Measurements from ENCODE around the gene NPY4R.
"Not testable (repeated sequence)": the region's sequence is repeated elsewhere in the genome, so short reads cannot be mapped to it uniquely, and the experiment has no call there.

The NPY4R gene

DNA sequence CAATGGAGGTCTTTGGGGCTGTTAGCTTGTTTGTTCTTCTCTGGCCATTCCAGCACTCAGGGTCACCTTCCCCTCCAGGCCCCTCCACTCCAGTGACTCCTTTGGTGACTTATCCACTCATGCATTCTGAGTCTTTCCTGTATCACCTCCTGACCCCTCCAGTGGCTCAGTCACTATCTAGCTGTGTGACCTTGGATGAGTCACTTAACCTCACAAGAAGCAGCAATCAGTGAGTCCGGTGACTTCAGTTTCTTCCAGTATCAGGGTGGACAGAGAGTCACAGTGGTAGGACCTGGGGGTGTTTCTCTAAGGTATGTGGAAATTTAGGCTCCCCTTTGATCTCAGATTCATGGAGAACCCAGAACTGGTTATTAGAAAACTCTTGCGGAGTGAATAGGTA lies 9.8 kb downstream of the NPY4R start:
- DNase-seq (ENCODE audit: low read depth in 2 of 2): not testable (repeated sequence)

DNA sequence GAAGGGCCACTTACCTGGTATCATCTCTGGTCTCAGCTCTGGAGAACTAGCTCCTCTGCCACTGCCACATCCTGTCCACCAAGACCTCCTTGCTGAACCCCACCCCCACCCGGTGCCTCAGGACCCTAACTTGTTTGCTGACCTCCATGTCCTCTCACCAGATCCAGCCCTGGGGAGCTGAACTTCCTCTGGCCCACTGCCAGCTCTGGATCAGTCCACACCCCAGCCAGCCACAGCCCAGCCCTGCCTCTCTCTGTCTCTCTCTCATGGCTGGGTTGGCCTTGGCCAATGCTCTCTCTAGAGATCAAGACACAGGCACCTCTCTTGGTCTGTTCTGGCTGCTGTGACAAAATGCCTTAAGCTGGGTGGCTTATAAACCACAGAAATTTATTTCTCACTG lies 14.4 kb downstream of the NPY4R start:
- not testable (repeated sequence) for DNase-seq (ENCODE audit: low read depth in 2 of 2)

DNA sequence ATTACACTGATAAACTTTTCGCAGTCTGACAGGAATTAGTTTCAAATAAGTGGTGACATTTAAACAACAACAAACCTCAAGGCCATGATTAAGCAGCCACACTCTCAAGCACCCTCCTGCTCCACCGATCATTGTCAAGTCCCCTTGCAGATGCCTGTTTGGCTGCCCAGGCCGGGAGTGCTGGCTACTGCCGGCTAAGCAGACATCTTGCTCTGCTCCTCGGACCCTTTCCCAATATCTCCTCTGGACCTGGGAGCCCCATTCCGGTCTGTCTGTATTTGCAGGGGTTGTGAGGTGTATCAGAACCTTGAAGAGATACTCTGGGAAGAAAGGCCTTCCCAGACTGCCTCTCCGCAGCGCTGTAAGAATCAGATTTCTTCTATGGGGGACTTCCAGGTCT lies 14.9 kb downstream of the NPY4R start:
- not testable (repeated sequence) for DNase-seq (ENCODE audit: low read depth in 2 of 2)

DNA sequence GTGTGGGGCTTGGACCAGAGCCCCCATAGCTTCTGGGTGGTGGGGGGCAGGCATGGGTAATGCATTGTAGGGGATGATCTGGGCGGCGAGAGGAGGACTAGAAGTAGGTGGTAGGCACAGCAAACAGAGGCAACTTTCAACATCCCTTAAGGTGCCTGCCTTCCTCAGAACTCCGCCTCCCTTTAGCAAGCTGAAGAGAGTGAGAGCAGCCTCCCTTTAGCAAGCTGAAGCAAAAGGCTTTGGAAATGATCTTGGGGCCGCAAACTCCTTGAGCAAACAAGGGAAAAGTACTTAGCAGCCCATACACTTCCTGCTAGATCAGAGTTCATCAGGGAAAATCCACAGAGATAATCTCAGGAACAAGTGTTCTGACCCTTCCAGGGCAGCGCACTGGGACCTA lies 18.3 kb downstream of the NPY4R start:
- DNase-seq (ENCODE audit: low read depth in 2 of 2): not testable (repeated sequence)

DNA sequence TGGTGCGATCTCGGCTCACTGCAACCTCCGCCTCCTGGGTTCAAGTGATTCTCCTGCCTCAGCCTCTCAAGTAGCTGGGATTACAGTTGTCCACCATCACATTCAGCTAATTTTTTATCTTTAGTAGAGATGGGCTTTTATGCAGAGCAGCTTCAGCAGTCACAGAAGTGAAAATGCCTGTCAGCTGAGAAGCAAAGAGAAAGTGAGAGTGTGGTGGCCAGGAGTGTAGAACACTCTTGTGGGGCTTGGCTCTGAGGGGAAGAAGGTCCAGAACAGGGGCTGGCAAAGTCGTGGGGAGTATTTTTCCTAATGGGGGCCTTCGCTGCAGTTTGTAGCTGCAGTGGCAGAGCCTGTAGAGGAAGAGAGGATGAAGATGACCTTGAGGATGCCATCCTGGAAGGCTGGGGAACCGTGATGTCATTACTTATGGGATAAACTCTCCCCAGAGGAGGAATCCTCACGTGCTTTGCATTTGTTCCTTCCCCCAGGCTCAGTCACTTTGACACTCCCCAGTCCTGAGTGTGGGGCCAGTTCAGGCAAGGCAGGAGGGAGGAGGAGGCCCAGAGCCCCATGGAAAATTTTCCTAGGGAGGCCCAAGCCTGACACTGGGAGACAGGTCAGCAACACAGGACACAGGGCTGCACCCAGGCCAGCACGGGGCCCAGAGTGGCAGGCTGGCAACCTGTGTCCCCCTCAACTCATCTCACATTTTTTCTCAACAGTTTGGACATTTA lies 20.2 kb downstream of the NPY4R start:
- DNase-seq (ENCODE audit: low read depth in 2 of 2): not testable (repeated sequence)

DNA sequence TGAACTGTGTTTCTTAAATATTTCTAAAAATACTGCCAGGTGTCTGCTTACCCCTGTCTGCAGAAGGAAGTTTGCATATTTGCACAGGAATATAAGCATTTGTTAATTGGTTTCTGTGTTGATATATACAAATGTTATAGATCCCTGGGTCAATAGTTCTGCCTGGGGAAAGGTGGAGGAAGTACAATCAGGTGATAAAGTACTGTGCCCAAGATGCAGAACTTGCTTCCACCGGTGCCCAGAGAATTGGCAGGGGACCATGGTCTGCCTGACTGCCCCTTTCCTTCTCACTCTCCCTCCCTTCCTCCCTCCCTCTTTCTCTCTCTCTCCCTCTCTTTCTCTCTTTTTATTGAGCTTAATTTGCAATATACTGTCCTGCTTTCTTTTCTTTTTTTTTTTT lies 22.3 kb downstream of the NPY4R start:
- not testable (repeated sequence) for DNase-seq (ENCODE audit: low read depth in 2 of 2)

DNA sequence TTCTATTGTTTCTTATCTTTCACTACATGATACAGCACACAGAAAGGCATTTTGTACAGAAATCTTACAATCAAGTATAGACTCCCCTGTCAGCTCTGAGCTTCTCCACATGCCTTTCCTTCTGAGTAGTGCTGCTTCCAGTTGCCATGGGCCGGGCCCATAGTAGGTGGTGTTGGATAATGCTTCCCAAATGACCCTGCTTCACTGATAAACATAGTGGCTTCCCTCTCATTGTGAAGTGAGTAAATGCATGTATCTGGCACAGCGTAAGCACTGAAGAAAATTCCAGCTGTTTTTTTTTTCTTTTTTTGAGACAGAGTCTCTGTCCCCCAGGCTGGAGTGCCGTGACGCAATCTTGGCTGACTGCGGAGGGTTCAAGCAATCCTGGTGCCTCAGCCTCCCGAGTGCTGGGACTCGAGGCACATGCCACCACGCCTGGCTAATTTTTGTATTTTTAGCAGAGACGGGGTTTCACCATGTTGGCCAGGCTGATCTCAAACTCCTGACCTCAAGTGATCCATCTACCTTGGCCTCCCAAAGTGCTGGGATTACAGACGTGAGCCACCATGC lies 23.0 kb downstream of the NPY4R start:
- DNase-seq (ENCODE audit: low read depth in 2 of 2): not testable (repeated sequence)

DNA sequence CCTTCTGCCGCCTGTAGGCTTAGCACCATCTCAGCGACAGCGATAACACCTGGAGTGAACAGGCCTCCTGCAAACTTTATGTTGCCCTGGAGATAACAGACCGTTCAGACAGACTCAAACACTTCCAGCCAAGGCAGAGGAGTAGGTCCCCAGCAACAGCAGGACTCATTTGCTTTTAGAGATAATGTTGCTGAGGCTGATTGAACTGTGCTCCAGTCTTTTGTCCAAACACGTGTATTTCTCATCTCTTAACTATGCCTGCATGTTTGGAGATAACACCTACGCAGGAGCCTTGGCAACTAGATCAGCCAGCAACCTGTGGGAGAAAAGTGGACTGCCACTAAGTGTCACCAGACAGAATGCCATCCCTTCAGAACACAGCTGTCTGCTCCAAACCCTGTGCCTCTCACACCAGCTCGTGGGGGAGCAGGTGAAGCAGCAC lies 23.9 kb downstream of the NPY4R start:
- not testable (repeated sequence) for DNase-seq (ENCODE audit: low read depth in 2 of 2)

DNA sequence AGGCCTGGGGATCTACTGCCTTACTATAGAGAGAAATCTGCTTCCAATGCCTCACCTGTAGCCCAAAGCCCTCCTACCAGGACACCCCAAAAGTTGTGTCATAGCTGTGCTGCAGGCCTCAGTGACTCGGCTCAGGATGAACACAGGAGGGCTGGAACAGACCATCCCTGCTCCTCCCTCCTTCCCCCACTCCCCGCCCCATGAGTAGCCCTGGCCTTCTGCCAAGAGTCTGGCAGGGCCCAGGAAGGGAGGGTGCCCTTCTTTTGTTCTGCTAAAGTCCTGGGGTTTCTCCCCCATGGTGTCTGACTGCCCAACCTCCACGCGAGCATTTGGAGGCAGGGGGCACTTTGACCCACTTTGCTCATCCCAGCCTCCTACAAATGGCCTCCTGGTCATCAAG lies 24.8 kb downstream of the NPY4R start:
- DNase-seq (ENCODE audit: low read depth in 2 of 2): not testable (repeated sequence)

DNA sequence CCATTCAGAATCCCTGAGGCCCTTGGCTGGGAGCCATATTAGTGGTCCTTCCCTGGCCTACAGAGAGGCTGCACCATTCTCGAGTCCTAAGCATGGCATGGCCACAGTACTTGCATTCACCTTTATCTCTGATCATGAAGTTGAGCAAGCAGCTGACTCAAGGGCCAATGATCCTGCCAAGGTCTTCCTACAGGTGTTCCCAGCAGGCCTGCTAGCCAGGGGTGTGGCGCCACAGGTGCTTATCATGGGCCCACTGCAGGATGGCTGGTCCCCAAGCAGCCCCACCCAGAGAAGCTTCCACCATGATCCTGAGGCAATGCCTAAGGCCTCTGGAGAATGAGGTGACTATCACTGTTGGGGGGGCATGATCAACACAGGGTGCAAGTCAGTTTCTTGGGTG lies 42.2 kb downstream of the NPY4R start:
- DNase-seq (ENCODE audit: low read depth in 2 of 2): not testable (repeated sequence)

DNA sequence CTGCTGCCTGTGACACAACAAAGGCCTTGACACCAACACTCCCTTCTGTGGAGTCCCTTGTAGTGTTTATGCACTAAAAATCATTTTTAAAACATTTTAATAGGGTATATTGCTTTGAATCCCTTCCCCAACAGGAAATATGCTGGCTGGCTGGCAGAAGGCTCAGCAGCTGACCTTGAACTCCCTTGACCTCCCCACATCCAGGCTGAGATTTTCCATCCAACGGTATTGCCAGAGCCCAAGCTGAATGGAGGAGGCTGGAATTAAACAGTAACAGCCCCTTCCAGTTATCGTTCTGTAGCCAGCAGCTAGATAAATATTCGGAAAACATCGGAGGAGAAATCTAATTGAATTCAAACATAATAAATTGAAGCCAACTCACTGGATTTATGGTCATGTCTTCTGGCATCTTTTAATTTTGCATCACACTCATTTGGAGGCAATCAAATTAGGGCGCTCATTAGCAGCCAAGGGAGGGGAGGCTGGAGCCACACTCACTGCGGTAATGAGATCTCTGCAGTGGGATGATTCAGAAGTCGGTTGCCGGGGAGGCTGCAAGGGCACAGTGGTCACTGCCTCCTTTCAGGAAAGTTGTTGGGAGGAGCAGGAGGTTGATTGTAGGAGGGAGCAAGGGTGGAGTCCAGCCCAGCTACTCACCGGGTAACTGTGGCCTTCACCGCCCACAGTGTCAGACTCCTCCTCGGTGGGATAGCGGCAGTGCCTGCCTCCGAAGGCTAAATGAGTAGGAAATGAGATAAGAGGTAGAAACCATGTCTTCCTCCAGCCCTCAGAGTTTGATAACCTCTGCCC lies 46.0 kb downstream of the NPY4R start:
- DNase-seq (ENCODE audit: low read depth in 2 of 2): not testable (repeated sequence)

DNA sequence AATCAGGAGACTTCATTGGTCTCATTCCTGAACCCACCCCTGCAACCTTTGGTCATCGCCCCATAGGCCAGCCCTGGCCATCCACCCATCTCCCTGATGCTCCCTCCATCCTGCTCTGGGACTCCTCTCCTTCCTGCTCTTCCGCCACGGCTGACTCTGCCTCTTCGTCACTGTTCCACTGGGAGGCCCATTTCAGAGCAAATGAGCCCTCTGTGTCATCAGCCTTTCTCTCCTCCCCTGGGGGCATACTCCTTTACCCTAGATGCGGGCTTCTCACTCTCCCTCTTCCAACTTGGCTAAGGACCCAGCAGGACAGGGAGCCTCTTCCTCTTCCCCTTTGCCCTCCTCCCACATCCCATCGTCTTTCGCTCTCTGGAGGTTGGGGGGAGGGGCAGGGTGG lies 47.5 kb downstream of the NPY4R start:
- DNase-seq (ENCODE audit: low read depth in 2 of 2): not testable (repeated sequence)

DNA sequence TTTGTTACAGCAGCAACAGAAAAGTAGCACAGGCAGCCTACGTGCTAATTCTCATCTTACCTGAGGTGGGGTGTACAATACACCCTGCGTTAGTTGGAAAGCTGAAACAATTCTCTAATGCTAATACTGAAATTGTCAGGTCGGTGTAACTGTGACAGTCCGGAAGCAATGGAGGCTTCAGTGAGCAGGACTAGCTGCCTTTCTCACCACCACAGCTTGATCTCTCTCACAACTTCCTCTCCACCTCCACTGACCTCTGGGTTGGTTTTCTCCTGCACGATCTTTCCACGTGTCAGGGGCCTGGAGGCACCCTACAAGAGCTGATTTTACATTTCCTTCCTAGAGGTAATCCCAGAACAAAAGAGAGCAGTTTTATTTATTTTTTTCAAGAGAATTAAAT lies 50.5 kb downstream of the NPY4R start:
- DNase-seq (ENCODE audit: low read depth in 2 of 2): not testable (repeated sequence)

DNA sequence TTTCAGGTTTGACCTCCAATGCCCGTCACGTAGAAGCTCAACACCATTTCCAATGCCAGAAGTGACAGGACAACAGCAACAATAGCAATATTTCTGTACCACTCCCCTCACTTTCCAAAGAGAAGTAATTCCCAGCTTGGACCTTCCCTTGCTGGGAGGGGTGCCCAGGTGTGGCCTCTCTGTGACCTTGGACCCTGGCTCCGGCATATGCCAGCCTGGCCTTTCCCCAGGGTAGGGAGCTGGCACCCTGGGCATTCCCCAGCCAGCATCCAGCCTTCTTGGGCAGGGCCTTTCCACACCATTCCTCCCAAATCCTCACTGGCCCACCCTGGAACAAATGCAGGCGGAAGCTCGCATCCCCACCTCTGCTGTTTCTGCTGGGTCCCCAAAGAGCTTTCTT lies 53.1 kb downstream of the NPY4R start:
- DNase-seq (ENCODE audit: low read depth in 2 of 2): not testable (repeated sequence)

DNA sequence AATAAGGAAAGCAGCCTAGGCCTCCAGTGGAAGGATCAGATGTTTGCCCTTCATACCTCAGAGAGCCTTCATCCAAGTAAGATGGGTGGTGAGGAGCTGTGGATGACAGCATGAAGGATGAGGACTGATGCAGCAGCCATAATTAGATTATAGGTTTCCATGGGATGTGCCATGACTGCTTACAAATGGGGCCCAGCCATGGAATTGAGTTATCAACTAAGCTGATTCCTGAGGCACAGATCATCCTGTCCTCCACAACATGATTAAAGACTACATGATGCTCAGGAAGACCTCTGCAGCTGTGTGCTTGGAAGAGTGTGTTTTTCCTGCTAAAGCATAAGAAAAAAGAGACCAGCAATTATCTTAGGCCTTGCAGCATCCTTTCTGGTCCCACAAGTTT lies 54.6 kb downstream of the NPY4R start:
- DNase-seq (ENCODE audit: low read depth in 2 of 2): not testable (repeated sequence)

Measured in stimulated activated CD4-positive, alpha-beta T cell treated with anti-CD3 and anti-CD28 coated beads, Interleukin-1b, Interleukin-23, amount 100 ng/mL, for 4 hours (primary cell).